ENCODE results near the gene ADM2. TPM values are rescaled to one million over a fixed set of nuclear protein-coding genes. Genes with fewer than 3 reads are reported as not detected.

The ADM2 gene
- total RNA-seq, 1 donor, result 9.4 TPM

- H3K4me2 ChIP-seq (ENCODE audit: insufficient read depth, low read length), result peak within 1 kb of the TSS; percentile 91
- no peaks in the 10 kb centered on the region for H3K9me3 ChIP-seq (ENCODE audit: low read depth, low read length)
- no peak for TF ChIP-seq CTCF (IDR thresholded peaks at IDR 0.05; ENCODE audit: extremely low read depth, low read depth, low read length)
- no peaks in the 10 kb centered on the region for H3K36me3 ChIP-seq (ENCODE audit: insufficient read depth, low read length)
- peak within 1 kb of the TSS; percentile 45 for H3K27ac ChIP-seq (ENCODE audit: low read depth, low read length)
- peak within 1 kb of the TSS; percentile 29 for H2AFZ ChIP-seq (ENCODE audit: low read length)
- no peaks in the 10 kb centered on the region for H3K79me2 ChIP-seq (ENCODE audit: insufficient read depth, low read length)
- H3K4me3 ChIP-seq (ENCODE audit: insufficient read depth, low read length), result peak within 1 kb of the TSS; percentile 74
- peaks cover 26% of the 10 kb centered on the region for H3K4me1 ChIP-seq (ENCODE audit: insufficient read depth, low read length)
- H3K27me3 ChIP-seq (ENCODE audit: insufficient read depth, low read length), result no peaks in the 10 kb centered on the region
- DNase-seq (ENCODE audit: insufficient read length, low spot score, missing footprints), result peak; percentile 97
- peaks cover 6% of the 10 kb centered on the region for H4K20me1 ChIP-seq (ENCODE audit: insufficient read depth, low read length)
These were observed 48.7 kb downstream of the ADM2 start, which contains the start of gene TYMP for GRCh38 chr22:50529897-50530579. Gene TYMP, minus strand, starts transcription at chr22:50530012. Its CDS starts 303 bp downstream, at chr22:50529709.

- peaks cover 26% of the 10 kb centered on the region for H3K4me1 ChIP-seq (ENCODE audit: insufficient read depth, low read length)
- peaks cover 6% of the 10 kb centered on the region for H4K20me1 ChIP-seq (ENCODE audit: insufficient read depth, low read length)
- peak; percentile 85 for DNase-seq (ENCODE audit: insufficient read length, low spot score, missing footprints)
- H3K27me3 ChIP-seq (ENCODE audit: insufficient read depth, low read length), result no peaks in the 10 kb centered on the region
- no peak overlapping the region for H2AFZ ChIP-seq (ENCODE audit: low read length)
- no peaks in the 10 kb centered on the region for H3K36me3 ChIP-seq (ENCODE audit: insufficient read depth, low read length)
- peak overlapping the region; percentile 45 for H3K27ac ChIP-seq (ENCODE audit: low read depth, low read length)
- peak overlapping the region; percentile 74 for H3K4me3 ChIP-seq (ENCODE audit: insufficient read depth, low read length)
- no peak for TF ChIP-seq CTCF (IDR thresholded peaks at IDR 0.05; ENCODE audit: extremely low read depth, low read depth, low read length)
- no peaks in the 10 kb centered on the region for H3K9me3 ChIP-seq (ENCODE audit: low read depth, low read length)
- no peaks in the 10 kb centered on the region for H3K79me2 ChIP-seq (ENCODE audit: insufficient read depth, low read length)
- H3K4me2 ChIP-seq (ENCODE audit: insufficient read depth, low read length), result peak overlapping the region; percentile 91
These were observed 49.2 kb downstream of the ADM2 start for GRCh38 chr22:50530580-50530876.

- no peak for TF ChIP-seq CTCF (IDR thresholded peaks at IDR 0.05; ENCODE audit: extremely low read depth, low read depth, low read length)
- H2AFZ ChIP-seq (ENCODE audit: low read length), result peak overlapping the region; percentile 68
These were observed 49.7 kb downstream of the ADM2 start for GRCh38 chr22:50530877-50531545.

DNA sequence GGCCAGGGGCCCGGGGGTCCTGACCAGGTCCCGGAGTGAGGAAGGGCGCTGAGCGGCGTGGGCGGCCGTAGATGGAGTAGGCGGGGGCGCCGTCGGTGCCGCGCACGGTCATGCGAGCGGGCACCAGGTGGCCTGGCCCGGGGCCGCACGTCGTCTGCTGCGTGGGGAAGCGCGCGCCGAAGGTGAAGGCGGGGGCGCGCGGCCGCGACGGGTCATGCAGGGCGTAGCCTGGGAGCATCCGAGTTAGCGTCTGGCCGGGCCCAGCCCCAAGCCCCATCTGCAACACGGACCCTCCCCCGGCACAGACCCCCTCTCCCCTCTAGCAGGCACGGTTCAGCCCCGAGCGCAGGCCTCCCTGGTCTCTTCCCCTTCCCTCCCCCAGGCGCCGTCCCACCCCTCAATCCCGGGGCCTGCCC lies 50.2 kb downstream of the ADM2 start:
- Histone ChIP-seq H3K27ac (ENCODE audit: low read depth, low read length) (peak overlapping the region; percentile 60), H3K4me2 (ENCODE audit: insufficient read depth, low read length) (peak overlapping the region; percentile 91), H3K9me3 (ENCODE audit: low read depth, low read length) (no peaks in the 10 kb centered on the region), H3K4me1 (ENCODE audit: insufficient read depth, low read length) (peaks cover 25% of the 10 kb centered on the region), H3K79me2 (ENCODE audit: insufficient read depth, low read length) (no peaks in the 10 kb centered on the region), H3K4me3 (ENCODE audit: insufficient read depth, low read length) (peak overlapping the region; percentile 74), H3K36me3 (ENCODE audit: insufficient read depth, low read length) (no peaks in the 10 kb centered on the region), H3K27me3 (ENCODE audit: insufficient read depth, low read length) (no peaks in the 10 kb centered on the region), H2AFZ (ENCODE audit: low read length) (no peak overlapping the region), H4K20me1 (ENCODE audit: insufficient read depth, low read length) (peaks cover 6% of the 10 kb centered on the region)
- DNase-seq (ENCODE audit: insufficient read length, low spot score, missing footprints), result peak; percentile 87
- no peak for TF ChIP-seq CTCF (IDR thresholded peaks at IDR 0.05; ENCODE audit: extremely low read depth, low read depth, low read length)

More at GRCh38 chr22:50530877-50531545, 49.7 kb downstream of the ADM2 start:
- peaks cover 6% of the 10 kb centered on the region for H4K20me1 ChIP-seq (ENCODE audit: insufficient read depth, low read length)
- H3K4me1 ChIP-seq (ENCODE audit: insufficient read depth, low read length), result peaks cover 26% of the 10 kb centered on the region
- H3K4me3 ChIP-seq (ENCODE audit: insufficient read depth, low read length), result peak overlapping the region; percentile 74
- H3K9me3 ChIP-seq (ENCODE audit: low read depth, low read length), result no peaks in the 10 kb centered on the region
- H3K4me2 ChIP-seq (ENCODE audit: insufficient read depth, low read length), result peak overlapping the region; percentile 91
- H3K36me3 ChIP-seq (ENCODE audit: insufficient read depth, low read length), result no peaks in the 10 kb centered on the region
- no peaks in the 10 kb centered on the region for H3K27me3 ChIP-seq (ENCODE audit: insufficient read depth, low read length)
- H3K79me2 ChIP-seq (ENCODE audit: insufficient read depth, low read length), result no peaks in the 10 kb centered on the region
- DNase-seq (ENCODE audit: insufficient read length, low spot score, missing footprints), result peak; percentile 99
- peak overlapping the region; percentile 60 for H3K27ac ChIP-seq (ENCODE audit: low read depth, low read length)
